GM19328 (cell line): ENCODE data around the gene ARHGAP33.

ENCODE experiments used
- ATAC-seq: cut with Tn5 transposase; IDR thresholded peaks from one replicate; pipeline ENCODE4 v1.9.1; 2021; ENCODE audit warnings: mild to moderate bottlenecking, moderate library complexity; ENCODE audit not compliant: unreplicated experiment

ARHGAP33 gene

GRCh38 chr19:35740108-35740422 lies 35.3 kb upstream of the ARHGAP33 start:
- ATAC-seq = peak; percentile 22

- ATAC-seq = peak; percentile 54
Observed at GRCh38 chr19:35740423-35741202, 34.8 kb upstream of the ARHGAP33 start.

- no peak for ATAC-seq
Observed at GRCh38 chr19:35741203-35741515, 34.2 kb upstream of the ARHGAP33 start.

GRCh38 chr19:35742121-35742724 lies 33.1 kb upstream of the ARHGAP33 start, which contains the start of gene IGFLR1:
Gene IGFLR1, minus strand, starts transcription at chr19:35742452. Its CDS starts 1,272 bp downstream, at chr19:35741180.
- ATAC-seq = no peak

- ATAC-seq = no peak
Observed at GRCh38 chr19:35743640-35744429, 31.5 kb upstream of the ARHGAP33 start.

GRCh38 chr19:35744430-35745327 lies 30.7 kb upstream of the ARHGAP33 start:
- ATAC-seq = no peak

GRCh38 chr19:35745328-35746086 lies 29.9 kb upstream of the ARHGAP33 start, which contains the start of the genes PSENEN and U2AF1L4:
Gene PSENEN, plus strand, starts transcription at chr19:35745651. Its CDS starts 280 bp downstream, at chr19:35745931.
Gene U2AF1L4, minus strand, starts transcription at chr19:35745418. Its CDS starts 27 bp downstream, at chr19:35745391.
- ATAC-seq = peak; percentile 37

- no peak for ATAC-seq
Observed at GRCh38 chr19:35746087-35746462, 29.3 kb upstream of the ARHGAP33 start.

- ATAC-seq = no peak
Observed at GRCh38 chr19:35746531-35746930, 28.8 kb upstream of the ARHGAP33 start.

- ATAC-seq = peak; percentile 72
Observed at GRCh38 chr19:35748106-35749020, 27.0 kb upstream of the ARHGAP33 start, which contains the start of gene LIN37. Gene LIN37, plus strand, starts transcription at chr19:35748576. Its CDS starts 149 bp downstream, at chr19:35748725.

- no peak for ATAC-seq
Observed at GRCh38 chr19:35750167-35750566, 25.2 kb upstream of the ARHGAP33 start.

- no peak for ATAC-seq
Observed at GRCh38 chr19:35751839-35752745, 23.3 kb upstream of the ARHGAP33 start.

- ATAC-seq = no peak
Observed at GRCh38 chr19:35752746-35753350, 22.5 kb upstream of the ARHGAP33 start.

- no peak for ATAC-seq
Observed at GRCh38 chr19:35753634-35754369, 21.6 kb upstream of the ARHGAP33 start.

GRCh38 chr19:35754370-35755130 lies 20.8 kb upstream of the ARHGAP33 start:
- no peak for ATAC-seq

GRCh38 chr19:35755131-35755549 lies 20.2 kb upstream of the ARHGAP33 start:
- no peak for ATAC-seq
